Tibial nerve (tissue), 4 donors: Measurements from ENCODE around the gene HRH1. TPM values are rescaled to one million over a fixed set of nuclear protein-coding genes. Genes with fewer than 3 reads are reported as not detected.

Experiments used
- DNase-seq, 2 donors: peaks; one replicate each; pipeline ENCODE4 v3.0.0-alpha.2; 2019; ENCODE audit warnings: low spot score in 2 of 2
- H3K27ac ChIP-seq, 4 donors: fragments of 200-600 bp; sonication (generic) in 3 of 4; one replicate each; pipeline ENCODE4 v1.5.1; 2017 to 2019; ENCODE audit warnings: mild to moderate bottlenecking in 1 of 4
- H3K27me3 ChIP-seq, 2 donors: fragments of 200-600 bp; sonication (generic) in 1 of 2; one replicate each; pipeline versions ENCODE4 v1.5.1 to v1.6.0; 2017 to 2019
- H3K36me3 ChIP-seq, 3 donors: fragments of 200-600 bp; sonication (generic); one replicate each; pipeline ENCODE4 v1.5.1; 2018 to 2019
- H3K4me1 ChIP-seq, 4 donors: fragments of 200-600 bp; sonication (generic) in 3 of 4; one replicate each; pipeline ENCODE4 v1.5.1; 2017 to 2019
- H3K4me3 ChIP-seq, 4 donors: fragments of 200-600 bp; sonication (generic) in 3 of 4; one replicate each; pipeline ENCODE4 v1.5.1; 2017 to 2019; ENCODE audit warnings: mild to moderate bottlenecking in 1 of 4, moderate library complexity in 1 of 4
- H3K9me3 ChIP-seq, 4 donors: fragments of 200-600 bp; sonication (generic) in 3 of 4; one replicate each; pipeline ENCODE4 v1.5.1; 2017 to 2019
- EP300 ChIP-seq, 2 donors: sonication (generic); formaldehyde crosslinking; IDR thresholded peaks; one replicate each; pipeline ENCODE4 v1.6.1; 2017; ENCODE audit warnings: antibody characterized with exemption in 2 of 2, mild to moderate bottlenecking in 1 of 2
- POLR2A ChIP-seq, 2 donors: fragments of 450-650 bp; IDR thresholded peaks; one replicate each; pipeline ENCODE4 v1.6.1; 2017; ENCODE audit warnings: antibody characterized with exemption in 2 of 2, mild to moderate bottlenecking in 2 of 2, moderate library complexity in 2 of 2
- WGBS, 2 donors: methylation state at CpG; one replicate each; pipeline ENCODE4 v1.1.5; 2018; 5-methylcytosine and 5-hydroxymethylcytosine counted together
- total RNA-seq, 4 donors: library from RNA; depleted of rRNA; stranded (reverse); fragments of >200 nt; gene quantifications; one replicate each; pipeline ENCODE4 v1.1.0, GENCODE V29; 2016
- TF ChIP-seq, protein P1 (sequence below), 5 experiments: fragments of 200-600 bp in 3 of 5; fragments of 450-650 bp in 2 of 5; sonication (generic) in 3 of 5; IDR thresholded peaks; one replicate each; pipeline ENCODE4 v1.5.1; 2016 to 2019; ENCODE audit warnings: antibody characterized with exemption in 5 of 5, mild to moderate bottlenecking in 3 of 5, moderate library complexity in 2 of 5

The HRH1 gene
- total RNA-seq, 4 donors from 2014 or later = 13.8 to 20.3 (median 15.9) TPM

DNA sequence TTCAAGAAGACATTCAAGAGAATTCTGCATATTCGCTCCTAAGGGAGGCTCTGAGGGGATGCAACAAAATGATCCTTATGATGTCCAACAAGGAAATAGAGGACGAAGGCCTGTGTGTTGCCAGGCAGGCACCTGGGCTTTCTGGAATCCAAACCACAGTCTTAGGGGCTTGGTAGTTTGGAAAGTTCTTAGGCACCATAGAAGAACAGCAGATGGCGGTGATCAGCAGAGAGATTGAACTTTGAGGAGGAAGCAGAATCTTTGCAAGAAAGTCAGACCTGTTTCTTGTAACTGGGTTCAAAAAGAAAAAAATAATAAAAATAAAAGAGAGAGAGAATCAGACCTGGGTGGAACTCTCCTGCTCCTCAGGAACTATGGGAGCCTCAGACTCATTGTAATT lies 106.2 kb downstream of the HRH1 start:
- 85 to 89% methylated on average over 3 of the region's 3 CpGs for WGBS, 2 donors

DNA sequence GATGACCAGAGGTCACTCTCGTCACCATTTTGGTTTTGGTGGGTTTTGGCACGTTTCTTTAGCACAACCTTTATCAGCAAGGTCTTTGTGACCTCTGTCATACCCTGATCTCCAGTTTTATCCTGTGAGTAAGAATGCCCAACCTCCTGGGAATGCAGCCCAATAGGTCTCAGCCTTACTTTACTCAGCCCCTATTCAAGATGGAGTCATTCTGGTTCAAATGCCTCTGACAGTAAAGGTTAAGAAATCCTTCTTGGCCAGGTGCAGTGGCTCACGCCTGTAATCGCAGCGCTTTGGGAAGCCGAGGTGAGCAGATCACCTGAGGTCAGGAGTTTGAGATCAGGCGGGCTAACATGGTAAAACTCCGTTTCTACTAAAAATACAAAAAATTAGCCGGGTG lies 114.7 kb downstream of the HRH1 start:
- Histone ChIP-seq H3K9me3 (no peaks in the 10 kb centered on the region), H3K4me1 (peaks cover 0 to 17% (median 10%) of the 10 kb centered on the region in 4 donors), H3K27me3 (no peaks in the 10 kb centered on the region), H3K4me3 (no peak overlapping the region), H3K27ac (no peak overlapping the region), H3K36me3 (no peaks in the 10 kb centered on the region)
- no peak for DNase-seq
- 89 to 90% methylated on average over 9 of the region's 9 CpGs for WGBS, 2 donors
- no peak for TF ChIP-seq EP300 (IDR thresholded peaks at IDR 0.05)
- no peak for TF ChIP-seq POLR2A (IDR thresholded peaks at IDR 0.05)

More for the DNA sequence above, 106.2 kb downstream of the HRH1 start:
- H3K4me1 ChIP-seq = no peaks in the 10 kb centered on the region
- H3K36me3 ChIP-seq = peaks cover 0 to 24% (median 0%) of the 10 kb centered on the region in 3 donors
- H3K27ac ChIP-seq = no peak overlapping the region
- no peak for TF ChIP-seq POLR2A (IDR thresholded peaks at IDR 0.05)
- TF ChIP-seq, protein P1, sequence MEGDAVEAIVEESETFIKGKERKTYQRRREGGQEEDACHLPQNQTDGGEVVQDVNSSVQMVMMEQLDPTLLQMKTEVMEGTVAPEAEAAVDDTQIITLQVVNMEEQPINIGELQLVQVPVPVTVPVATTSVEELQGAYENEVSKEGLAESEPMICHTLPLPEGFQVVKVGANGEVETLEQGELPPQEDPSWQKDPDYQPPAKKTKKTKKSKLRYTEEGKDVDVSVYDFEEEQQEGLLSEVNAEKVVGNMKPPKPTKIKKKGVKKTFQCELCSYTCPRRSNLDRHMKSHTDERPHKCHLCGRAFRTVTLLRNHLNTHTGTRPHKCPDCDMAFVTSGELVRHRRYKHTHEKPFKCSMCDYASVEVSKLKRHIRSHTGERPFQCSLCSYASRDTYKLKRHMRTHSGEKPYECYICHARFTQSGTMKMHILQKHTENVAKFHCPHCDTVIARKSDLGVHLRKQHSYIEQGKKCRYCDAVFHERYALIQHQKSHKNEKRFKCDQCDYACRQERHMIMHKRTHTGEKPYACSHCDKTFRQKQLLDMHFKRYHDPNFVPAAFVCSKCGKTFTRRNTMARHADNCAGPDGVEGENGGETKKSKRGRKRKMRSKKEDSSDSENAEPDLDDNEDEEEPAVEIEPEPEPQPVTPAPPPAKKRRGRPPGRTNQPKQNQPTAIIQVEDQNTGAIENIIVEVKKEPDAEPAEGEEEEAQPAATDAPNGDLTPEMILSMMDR (IDR thresholded peaks at IDR 0.05) = no peak
- TF ChIP-seq EP300 (IDR thresholded peaks at IDR 0.05) = no peak
- no peak for DNase-seq
- no peak overlapping the region for H3K4me3 ChIP-seq
- no peaks in the 10 kb centered on the region for H3K9me3 ChIP-seq
- H3K27me3 ChIP-seq = no peaks in the 10 kb centered on the region

DNA sequence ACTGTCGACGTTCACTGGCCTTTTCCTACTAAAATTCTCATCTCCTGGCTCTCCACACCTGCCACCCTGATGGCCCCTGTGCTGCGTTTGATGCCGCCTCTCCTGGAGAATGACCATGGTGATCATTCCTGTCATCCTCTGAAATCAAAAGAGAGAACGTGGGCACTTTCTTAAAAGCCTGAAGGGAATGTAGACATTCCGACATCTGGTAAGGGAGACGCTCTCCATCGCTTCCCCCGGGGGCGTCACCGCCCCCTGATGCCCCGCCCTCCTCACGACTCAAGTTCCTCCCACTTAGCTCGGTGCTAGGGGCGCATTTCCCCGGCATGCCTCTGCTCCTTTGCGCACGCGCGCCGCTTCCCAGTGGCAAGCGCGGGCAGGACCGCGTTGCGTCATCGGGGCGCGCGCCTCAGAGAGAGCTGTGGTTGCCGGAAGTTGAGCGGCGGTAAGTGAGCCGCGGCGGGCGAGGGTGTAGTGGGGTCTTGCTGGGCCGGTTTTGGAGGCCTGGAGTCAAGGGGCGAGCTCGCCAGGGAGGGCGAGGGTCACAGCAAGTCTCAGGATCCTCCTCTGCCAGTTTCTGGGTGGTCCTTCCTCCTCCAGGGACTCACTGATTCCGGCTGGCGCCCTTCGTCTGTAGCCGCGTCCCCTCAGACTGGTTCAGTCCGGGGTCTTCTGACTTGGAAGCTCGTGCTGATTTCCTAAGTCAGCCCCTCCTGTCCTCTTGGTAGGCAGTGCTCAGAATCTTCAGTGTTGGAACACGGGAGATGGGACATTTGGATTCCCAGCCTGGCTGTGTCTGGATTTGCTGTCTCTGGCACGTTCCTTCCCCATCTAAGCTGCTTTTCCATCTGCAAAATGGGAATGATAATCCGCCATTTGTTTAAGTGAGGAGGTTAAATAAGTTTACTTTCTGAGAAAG lies 118.0 kb downstream of the HRH1 start, which contains the start of gene ATG7:
TSS of gene ATG7 (plus strand) at position 412 of the 919 bp plus-strand sequence. CDS start 26,299 bp downstream, outside the sequence.
- Histone ChIP-seq H3K4me1 (peaks cover 0 to 30% (median 11%) of the 10 kb centered on the region in 4 donors), H3K4me3 (peak within 1 kb of the TSS; percentile 54 to 85 (median 71)), H3K36me3 (peaks cover 0 to 9% (median 0%) of the 10 kb centered on the region in 3 donors), H3K9me3 (peaks cover 0 to under 1% (median 0%) of the 10 kb centered on the region in 4 donors), H3K27me3 (no peaks in the 10 kb centered on the region), H3K27ac (peak within 1 kb of the TSS; percentile 72 to 93 (median 87))
- TF ChIP-seq, protein P1 (IDR thresholded peaks at IDR 0.05) = peak in 3 of 5 experiments; percentile 9 to 65 (median 55)
- TF ChIP-seq EP300 (IDR thresholded peaks at IDR 0.05) = peak; percentile 82 to 97
- TF ChIP-seq POLR2A (IDR thresholded peaks at IDR 0.05) = peak; percentile 66 to 78
- 2 to 6% methylated on average over 26 to 51 of the region's 51 CpGs for WGBS, 2 donors
- peak; percentile 95 for DNase-seq

DNA sequence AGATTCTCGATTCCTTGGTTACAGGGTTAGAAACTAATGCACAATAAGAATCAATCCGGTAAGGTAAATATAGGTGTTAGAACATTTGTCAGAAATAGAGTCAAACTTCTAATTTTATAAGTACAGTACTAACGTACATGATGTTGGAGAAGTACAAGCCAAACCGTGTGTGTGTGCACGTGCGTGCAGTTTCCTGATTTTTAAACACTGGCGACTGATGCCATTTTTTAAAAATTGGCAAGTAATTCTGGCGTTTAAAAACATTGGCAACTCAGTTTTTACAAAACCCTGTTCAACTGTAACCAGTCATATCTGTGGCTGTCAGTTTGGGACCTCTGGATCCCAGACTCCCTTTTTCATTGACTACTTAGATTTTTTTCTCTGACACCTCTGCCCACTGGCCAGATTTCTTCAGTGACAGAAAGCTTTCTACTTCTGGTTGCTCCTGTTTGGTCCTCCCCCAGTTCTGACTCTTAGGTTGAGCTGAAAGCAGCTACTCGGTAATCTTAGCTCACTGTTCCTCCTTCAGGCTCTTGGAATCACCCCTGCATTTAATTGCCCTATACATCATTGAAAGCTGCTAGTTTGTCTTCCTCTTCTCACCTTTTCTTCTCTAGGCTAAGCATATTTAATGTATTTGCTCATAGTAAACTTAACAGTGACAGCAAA lies 118.7 kb downstream of the HRH1 start:
- peak overlapping the region in 3 of 4 donors; percentile 86 to 93 (median 88) for H3K27ac ChIP-seq
- TF ChIP-seq EP300 (IDR thresholded peaks at IDR 0.05) = no peak
- TF ChIP-seq POLR2A (IDR thresholded peaks at IDR 0.05) = no peak
- TF ChIP-seq, protein P1 (IDR thresholded peaks at IDR 0.05) = no peak
- H3K9me3 ChIP-seq = peaks cover 0 to 8% (median 0%) of the 10 kb centered on the region in 4 donors
- peaks cover 0 to 17% (median 0%) of the 10 kb centered on the region in 3 donors for H3K36me3 ChIP-seq
- H3K4me1 ChIP-seq = peaks cover 0 to 30% (median 11%) of the 10 kb centered on the region in 4 donors
- WGBS, 2 donors = 4 to 5% methylated on average over 9 of the region's 9 CpGs
- DNase-seq = no peak
- H3K27me3 ChIP-seq = no peaks in the 10 kb centered on the region
- peak overlapping the region; percentile 54 to 85 (median 71) for H3K4me3 ChIP-seq

DNA sequence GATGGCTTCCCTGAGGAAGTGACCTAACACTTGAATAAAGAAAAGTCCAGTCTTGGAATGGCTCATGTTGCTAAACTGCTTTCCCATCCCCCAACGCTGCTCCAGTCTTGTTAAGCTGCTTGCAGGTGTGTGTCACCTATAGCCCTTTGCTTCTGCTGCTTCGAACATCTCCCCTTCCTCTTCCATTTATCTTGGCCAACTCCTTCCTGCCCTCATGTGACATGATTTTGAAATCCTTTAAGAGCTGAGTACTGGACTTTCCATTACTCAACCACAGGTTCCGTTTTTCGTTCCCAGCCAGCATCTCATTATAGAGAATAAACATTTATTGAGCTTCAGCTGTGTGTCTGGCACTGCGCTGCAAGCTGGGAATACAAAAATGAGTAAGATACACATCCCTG lies 119.6 kb downstream of the HRH1 start:
- no peaks in the 10 kb centered on the region for H3K27me3 ChIP-seq
- H3K36me3 ChIP-seq = peaks cover 0 to 23% (median 0%) of the 10 kb centered on the region in 3 donors
- no peak overlapping the region for H3K4me3 ChIP-seq
- H3K9me3 ChIP-seq = peaks cover 0 to 8% (median 0%) of the 10 kb centered on the region in 4 donors
- peaks cover 0 to 30% (median 11%) of the 10 kb centered on the region in 4 donors for H3K4me1 ChIP-seq
- peak in 1 of 2 donors; percentile 48 for DNase-seq
- TF ChIP-seq EP300 (IDR thresholded peaks at IDR 0.05) (peak; percentile 49 to 80), POLR2A (IDR thresholded peaks at IDR 0.05) (peak in 1 of 2 donors; percentile 21)
- TF ChIP-seq, protein P1 (IDR thresholded peaks at IDR 0.05) = no peak
- H3K27ac ChIP-seq = peak overlapping the region in 2 of 4 donors; percentile 24 to 93
- WGBS, 2 donors = 77 to 85% methylated on average over 5 of the region's 5 CpGs
